Endothelial cell of umbilical vein (primary cell): Measurements from ENCODE around the gene NLRC3. TPM values are rescaled to one million over a fixed set of nuclear protein-coding genes. Genes with fewer than 3 reads are reported as not detected.

Source experiments
- BruUV-seq: library from RNA; stranded (reverse); fragments of 400-500 nt; replicated peaks from 2 replicates; lab custom pipeline; 2021; lab: Mats Ljungman, UMichigan
- CTCF ChIA-PET: fragments of 300-600, 350-600 bp; sonication (Branson Sonifier 250); formaldehyde crosslinking; loops from one replicate; lab custom pipeline; 2021; ENCODE audit warnings: antibody characterized with exemption, inconsistent platforms; lab: Charles Lee
- POLR2A ChIA-PET: fragments of 300-600, 350-600 bp; sonication (Branson Sonifier 250); formaldehyde crosslinking; loops from one replicate; lab custom pipeline; 2021; ENCODE audit warnings: antibody characterized with exemption, inconsistent platforms; lab: Charles Lee
- DNase-seq: peaks from one replicate; pipeline ENCODE4 v3.0.0-alpha.2; 2011; ENCODE audit warnings: low read depth, low spot score
- FAIRE-seq: peaks from 2 replicates; lab custom pipeline; 2011; peaks lifted over from hg19 to GRCh38; lab: Jason Lieb, UNC
- H2AFZ ChIP-seq: 2 replicates; pipeline ENCODE4 v1.6.0; 2012; ENCODE audit warnings: low read depth, low read length, control low read depth, inconsistent platforms
- H3K27ac ChIP-seq: 2 replicates; pipeline ENCODE4 v1.5.1; 2011; ENCODE audit warnings: low read depth, mild to moderate bottlenecking, control low read depth, low read length, moderate library complexity; ENCODE audit not compliant: insufficient read depth
- H3K27me3 ChIP-seq, 2 experiments: 2 replicates each; pipeline versions ENCODE4 v1.6.0 to v1.6.1; 2011; ENCODE audit warnings: low read length in 2 of 2, mixed read lengths in 1 of 2; ENCODE audit not compliant: control insufficient read depth in 2 of 2, insufficient read depth in 2 of 2
- H3K36me3 ChIP-seq, 2 experiments: 2 replicates in 1 of 2; 3 replicates in 1 of 2; pipeline ENCODE4 v1.5.1; 2011; ENCODE audit warnings: low read length in 2 of 2, mild to moderate bottlenecking in 1 of 2, moderate library complexity in 1 of 2; ENCODE audit not compliant: control insufficient read depth in 2 of 2, insufficient read depth in 2 of 2; ENCODE audit errors: extremely low read depth in 1 of 2
- H3K4me1 ChIP-seq: 3 replicates; pipeline ENCODE4 v1.5.1; 2011; ENCODE audit warnings: mild to moderate bottlenecking, low read length; ENCODE audit not compliant: control insufficient read depth, insufficient read depth; ENCODE audit errors: extremely low read depth
- H3K4me2 ChIP-seq: 2 replicates; pipeline ENCODE4 v1.6.1; 2011; ENCODE audit warnings: low read length, control low read depth, mixed read lengths; ENCODE audit not compliant: insufficient read depth
- H3K4me3 ChIP-seq, 3 experiments: fragments of 200-600 bp in 1 of 3; sonication (generic), shearing (Covaris generic) in 1 of 3; replicated peaks in 1 of 3; 2 replicates each; pipeline ENCODE4 v1.5.1; 2011 to 2016; ENCODE audit warnings: control low read depth in 3 of 3, low read length in 3 of 3, mild to moderate bottlenecking in 2 of 3, inconsistent platforms in 1 of 3, low read depth in 1 of 3, moderate library complexity in 1 of 3; ENCODE audit not compliant: insufficient read depth in 1 of 3
- H3K79me2 ChIP-seq: 2 replicates; pipeline ENCODE4 v1.6.0; 2012; ENCODE audit warnings: low read length, inconsistent platforms; ENCODE audit not compliant: control insufficient read depth, insufficient read depth
- H3K9ac ChIP-seq: replicated peaks from 2 replicates; pipeline ENCODE3; 2011; ENCODE audit warnings: low read length, control low read depth; ENCODE audit not compliant: insufficient read depth; ENCODE audit errors: extremely low read depth
- H3K9me1 ChIP-seq: replicated peaks from 3 replicates; pipeline ENCODE4 v1.6.0; 2011; ENCODE audit warnings: mild to moderate bottlenecking, low read length; ENCODE audit not compliant: control insufficient read depth, insufficient read depth; ENCODE audit errors: extremely low read depth
- H3K9me3 ChIP-seq: replicated peaks from 2 replicates; pipeline ENCODE4 v1.5.1; 2012; ENCODE audit warnings: low read length, inconsistent platforms; ENCODE audit not compliant: control insufficient read depth, insufficient read depth
- H4K20me1 ChIP-seq: replicated peaks from 2 replicates; pipeline ENCODE3; 2011; ENCODE audit warnings: mild to moderate bottlenecking, low read length; ENCODE audit not compliant: control insufficient read depth, insufficient read depth; ENCODE audit errors: extremely low read depth
- EZH2 ChIP-seq: IDR thresholded peaks from 2 replicates; pipeline ENCODE4 v1.6.1; 2012; ENCODE audit warnings: borderline replicate concordance, low read depth, mild to moderate bottlenecking, moderate library complexity, low read length, inconsistent platforms; ENCODE audit not compliant: severe bottlenecking
- FOS ChIP-seq: IDR thresholded peaks from 2 replicates; pipeline ENCODE4 v1.6.1; 2011; ENCODE audit warnings: mild to moderate bottlenecking, low read length, moderate library complexity, borderline replicate concordance; ENCODE audit not compliant: insufficient read depth
- GATA2 ChIP-seq: IDR thresholded peaks from 2 replicates; pipeline ENCODE4 v1.7.0; 2011; ENCODE audit warnings: low read depth, mild to moderate bottlenecking, moderate library complexity, mixed read lengths, low read length; ENCODE audit not compliant: insufficient read length, insufficient read depth
- JUN ChIP-seq: IDR thresholded peaks from 2 replicates; pipeline ENCODE4 v1.6.1; 2011; ENCODE audit warnings: borderline replicate concordance, low read depth; ENCODE audit not compliant: insufficient read length, insufficient read depth
- MYC ChIP-seq: IDR thresholded peaks from one replicate; pipeline ENCODE4 v1.6.1; 2011; ENCODE audit warnings: mild to moderate bottlenecking, low read depth, low read length
- POLR2A ChIP-seq: IDR thresholded peaks from 2 replicates; pipeline ENCODE4 v1.6.1; 2012; ENCODE audit warnings: low read depth, mild to moderate bottlenecking, control low read depth, low read length
- POLR2AphosphoS5 ChIP-seq: IDR thresholded peaks from 2 replicates; pipeline ENCODE4 v1.6.1; 2012; ENCODE audit warnings: low read depth, mild to moderate bottlenecking, control low read depth, low read length, moderate library complexity; ENCODE audit not compliant: insufficient read depth
- dilution Hi-C: fragments of 300-500 bp; cut with MboI; formaldehyde crosslinking; loops from one replicate; pipeline ENCODE4 v1.15.0; 2019; ENCODE audit warnings: low sequenced_read_pairs; ENCODE audit not compliant: extremely low pct_ligation_motif_present
- intact Hi-C: fragments of 100-400 bp; cut with micrococcal nuclease; formaldehyde crosslinking; loops from one replicate; pipeline ENCODE4 v1.10.0; 2022
- polyA plus RNA-seq, 4 experiments: library from polyadenylated mRNA; depleted of rRNA in 3 of 4; stranded (reverse) in 3 of 4; unstranded in 1 of 4; fragments of >200 nt; gene quantifications; 2 replicates each; pipeline versions ENCODE4 v1.2.1 to v1.2.3, GENCODE V29; 2011 to 2012; ENCODE audit warnings: missing spikeins in 1 of 4
- total RNA-seq: library from RNA; stranded (reverse); gene quantifications from 2 replicates; pipeline ENCODE4 v1.2.3, GENCODE V29; 2021
- TF ChIP-seq, protein P1 (sequence below): IDR thresholded peaks from 2 replicates; pipeline ENCODE4 v1.6.1; 2011; ENCODE audit not compliant: insufficient read depth, insufficient read length
- TF ChIP-seq, protein P2 (sequence below), 2 donors: IDR thresholded peaks; 1 replicate in 1 of 2; 2 replicates in 1 of 2; pipeline ENCODE4 v1.5.1; 2011; ENCODE audit warnings: low read length in 2 of 2, mild to moderate bottlenecking in 2 of 2, moderate library complexity in 2 of 2, control low read depth in 1 of 2, inconsistent platforms in 1 of 2, low read depth in 1 of 2; ENCODE audit not compliant: insufficient read depth in 1 of 2; ENCODE audit errors: extremely low read depth in 1 of 2

Gene NLRC3
- total and polyA plus RNA-seq, 2 donors (not counting 3 experiments of a cell fraction or from before 2014, with no cell fraction given) = 0.84 to 3.4 TPM

DNA sequence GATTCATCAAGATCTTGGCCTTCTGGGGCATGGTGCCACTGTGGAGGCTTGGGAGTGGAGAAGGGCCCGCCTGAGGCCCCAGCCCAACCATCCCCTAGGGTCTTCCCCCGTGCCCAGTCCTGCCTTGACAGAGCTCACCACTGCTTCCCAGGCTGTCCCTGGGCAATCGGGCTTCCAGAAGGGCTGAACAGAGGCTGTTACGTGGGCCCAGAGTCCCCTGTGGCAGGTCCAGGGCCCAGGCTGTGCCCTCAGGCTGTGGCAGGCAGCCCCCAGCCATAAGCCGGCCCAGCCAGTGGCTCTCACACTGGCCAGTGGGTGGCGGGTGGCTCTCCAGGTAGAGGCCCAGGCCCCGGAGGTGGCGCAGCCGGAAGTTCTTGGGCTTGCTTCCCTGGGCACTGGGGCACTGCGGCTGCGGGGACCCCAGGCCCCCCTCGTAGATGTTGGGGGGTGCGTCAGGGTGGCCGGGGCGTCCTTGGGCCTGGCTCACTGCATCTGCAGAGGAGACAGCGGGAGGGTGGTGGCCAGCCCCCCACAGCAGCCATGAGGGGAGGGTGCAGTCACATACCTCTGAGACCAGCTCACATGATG is 82.7 kb downstream of the NLRC3 start:
- dilution Hi-C loops (no loop called here), intact Hi-C loops (no loop called here)
- Histone ChIP-seq H3K9me1 (no peaks in the 10 kb centered on the region), H3K9me3 (no peaks in the 10 kb centered on the region), H3K4me2 (no peak overlapping the region), H3K36me3 (no peaks in the 10 kb centered on the region), H3K9ac (no peak overlapping the region), H3K27ac (no peak overlapping the region), H3K79me2 (no peaks in the 10 kb centered on the region), H3K4me3 (no peak overlapping the region), H3K4me1 (no peaks in the 10 kb centered on the region), H3K27me3 (no peaks in the 10 kb centered on the region), H4K20me1 (no peaks in the 10 kb centered on the region), H2AFZ (no peak overlapping the region)
- ChIA-PET CTCF (no interaction called here), POLR2A (no interaction called here)
- BruUV-seq = no TSS peak
- TF ChIP-seq POLR2A (no peak), MYC (no peak), POLR2AphosphoS5 (no peak), EZH2 (no peak)
- TF ChIP-seq, protein P1, sequence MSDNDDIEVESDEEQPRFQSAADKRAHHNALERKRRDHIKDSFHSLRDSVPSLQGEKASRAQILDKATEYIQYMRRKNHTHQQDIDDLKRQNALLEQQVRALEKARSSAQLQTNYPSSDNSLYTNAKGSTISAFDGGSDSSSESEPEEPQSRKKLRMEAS = no peak
- DNase-seq (no peak), FAIRE-seq (no peak)

DNA sequence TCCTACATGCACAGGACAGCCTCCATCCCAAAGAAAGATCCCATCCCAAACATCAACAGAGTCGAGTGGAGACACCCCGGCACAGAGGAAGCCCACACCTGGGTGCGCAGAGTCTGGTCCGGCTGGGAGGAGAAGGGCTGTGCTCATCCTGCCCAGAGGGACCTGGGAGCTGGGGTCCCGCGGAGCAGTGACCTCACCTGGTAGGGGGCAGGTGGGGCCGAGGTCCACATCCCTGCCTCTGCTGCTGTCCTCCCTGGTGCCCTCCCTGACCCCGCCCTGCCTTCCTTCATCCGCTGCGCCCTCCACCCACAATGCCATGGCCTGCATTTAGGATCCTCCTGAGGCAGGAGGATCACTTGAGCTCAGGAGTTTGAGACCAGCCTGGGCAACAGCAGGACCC is 84.8 kb downstream of the NLRC3 start:
- Histone ChIP-seq H3K4me1 (no peaks in the 10 kb centered on the region), H4K20me1 (no peaks in the 10 kb centered on the region), H3K27ac (no peak overlapping the region), H3K79me2 (no peaks in the 10 kb centered on the region), H3K4me3 (no peak overlapping the region), H2AFZ (no peak overlapping the region), H3K4me2 (no peak overlapping the region), H3K9me1 (no peaks in the 10 kb centered on the region), H3K9ac (no peak overlapping the region), H3K9me3 (no peaks in the 10 kb centered on the region), H3K36me3 (no peaks in the 10 kb centered on the region), H3K27me3 (no peaks in the 10 kb centered on the region)
- intact Hi-C loops (no loop called here), dilution Hi-C loops (no loop called here)
- TF ChIP-seq MYC (no peak), JUN (no peak), POLR2AphosphoS5 (no peak), FOS (no peak), POLR2A (no peak), GATA2 (no peak), EZH2 (no peak)
- TF ChIP-seq, protein P2, sequence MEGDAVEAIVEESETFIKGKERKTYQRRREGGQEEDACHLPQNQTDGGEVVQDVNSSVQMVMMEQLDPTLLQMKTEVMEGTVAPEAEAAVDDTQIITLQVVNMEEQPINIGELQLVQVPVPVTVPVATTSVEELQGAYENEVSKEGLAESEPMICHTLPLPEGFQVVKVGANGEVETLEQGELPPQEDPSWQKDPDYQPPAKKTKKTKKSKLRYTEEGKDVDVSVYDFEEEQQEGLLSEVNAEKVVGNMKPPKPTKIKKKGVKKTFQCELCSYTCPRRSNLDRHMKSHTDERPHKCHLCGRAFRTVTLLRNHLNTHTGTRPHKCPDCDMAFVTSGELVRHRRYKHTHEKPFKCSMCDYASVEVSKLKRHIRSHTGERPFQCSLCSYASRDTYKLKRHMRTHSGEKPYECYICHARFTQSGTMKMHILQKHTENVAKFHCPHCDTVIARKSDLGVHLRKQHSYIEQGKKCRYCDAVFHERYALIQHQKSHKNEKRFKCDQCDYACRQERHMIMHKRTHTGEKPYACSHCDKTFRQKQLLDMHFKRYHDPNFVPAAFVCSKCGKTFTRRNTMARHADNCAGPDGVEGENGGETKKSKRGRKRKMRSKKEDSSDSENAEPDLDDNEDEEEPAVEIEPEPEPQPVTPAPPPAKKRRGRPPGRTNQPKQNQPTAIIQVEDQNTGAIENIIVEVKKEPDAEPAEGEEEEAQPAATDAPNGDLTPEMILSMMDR (IDR thresholded peaks at IDR 0.05; ENCODE audit: extremely low read depth in 1 of 2, insufficient read depth in 1 of 2, low read depth in 1 of 2, low read length in 2 of 2) = no peak
- TF ChIP-seq, protein P1 = no peak
- ChIA-PET POLR2A (no interaction called here), CTCF (no interaction called here)
- BruUV-seq = no TSS peak
- DNase-seq = no peak
- no peak for FAIRE-seq
